IMR-90 (cell line): ENCODE data around the gene SPAST. TPM values are rescaled to one million over a fixed set of nuclear protein-coding genes. Genes with fewer than 3 reads are reported as not detected.

Experiments used
- ATAC-seq: fragments of 200-7000 bp; cut with Tn5 transposase; 2 replicates; pipeline ENCODE4 v1.9.1; 2020; ENCODE audit warnings: low read depth, mild to moderate bottlenecking, moderate library complexity
- BruUV-seq: library from RNA; stranded (reverse); fragments of 400-500 nt; replicated peaks from 2 replicates; lab custom pipeline; 2021; lab: Mats Ljungman, UMichigan
- CTCF ChIA-PET: fragments of 300-600 bp; formaldehyde crosslinking; extraction: SDS; loops from one replicate; lab custom pipeline; 2021; ENCODE audit warnings: antibody characterized with exemption; lab: Yijun Ruan, JAX
- POLR2A ChIA-PET: fragments of 300-600 bp; sonication (Branson Sonifier 250); formaldehyde crosslinking; loops from one replicate; lab custom pipeline; 2022; ENCODE audit warnings: antibody characterized with exemption; ENCODE audit not compliant: unreplicated experiment; lab: Charles Lee
- DNase-seq: peaks from one replicate; pipeline ENCODE4 v3.0.0; 2013
- H2AFZ ChIP-seq: replicated peaks from 2 replicates; pipeline ENCODE3; 2013; ENCODE audit warnings: low read length, mild to moderate bottlenecking; ENCODE audit not compliant: poor library complexity
- H2AK5ac ChIP-seq: 2 replicates; pipeline ENCODE4 v1.6.1; 2013; ENCODE audit warnings: low read depth, low read length, inconsistent platforms
- H2AK9ac ChIP-seq: replicated peaks from 2 replicates; pipeline ENCODE3; 2013; ENCODE audit warnings: mild to moderate bottlenecking, low read depth, low read length, moderate library complexity; ENCODE audit not compliant: poor library complexity
- H2BK120ac ChIP-seq: 2 replicates; pipeline ENCODE4 v1.6.1; 2013; ENCODE audit warnings: low read depth, low read length, inconsistent platforms
- H2BK15ac ChIP-seq: 3 replicates; pipeline ENCODE4 v1.6.1; 2013; ENCODE audit warnings: low read depth, low read length, inconsistent platforms
- H2BK20ac ChIP-seq: 2 replicates; pipeline ENCODE4 v1.6.1; 2013; ENCODE audit warnings: low read depth, mild to moderate bottlenecking, inconsistent platforms, low read length, moderate library complexity
- H2BK5ac ChIP-seq: 2 replicates; pipeline ENCODE4 v1.6.1; 2013; ENCODE audit warnings: mild to moderate bottlenecking, low read depth, low read length, inconsistent platforms; ENCODE audit not compliant: poor library complexity, severe bottlenecking
- H3K14ac ChIP-seq: replicated peaks from 2 replicates; pipeline ENCODE4 v1.6.1; 2013; ENCODE audit warnings: low read depth, low read length, inconsistent platforms
- H3K18ac ChIP-seq: 2 replicates; pipeline ENCODE4 v1.6.1; 2013; ENCODE audit warnings: low read depth, low read length, control low read depth
- H3K23ac ChIP-seq: 2 replicates; pipeline ENCODE4 v1.6.1; 2013; ENCODE audit warnings: low read depth, low read length, inconsistent platforms
- H3K27ac ChIP-seq: 2 replicates; pipeline ENCODE4 v1.5.1; 2013; ENCODE audit warnings: mild to moderate bottlenecking, control low read depth, low read length; ENCODE audit not compliant: insufficient read depth
- H3K27me3 ChIP-seq: 2 replicates; pipeline ENCODE4 v1.6.1; 2013; ENCODE audit warnings: low read length; ENCODE audit not compliant: control insufficient read depth, insufficient read depth
- H3K36me3 ChIP-seq: 2 replicates; pipeline ENCODE4 v1.6.1; 2013; ENCODE audit warnings: low read length, mixed read lengths; ENCODE audit not compliant: control insufficient read depth, insufficient read depth
- H3K4ac ChIP-seq: 2 replicates; pipeline ENCODE4 v1.6.1; 2013; ENCODE audit warnings: low read depth, low read length, inconsistent platforms
- H3K4me1 ChIP-seq: 2 replicates; pipeline ENCODE4 v1.6.1; 2013; ENCODE audit warnings: low read length, mixed read lengths; ENCODE audit not compliant: control insufficient read depth, insufficient read depth
- H3K4me2 ChIP-seq: 2 replicates; pipeline ENCODE4 v1.6.1; 2013; ENCODE audit warnings: low read depth, mild to moderate bottlenecking, control low read depth, low read length, moderate library complexity
- H3K4me3 ChIP-seq: 2 replicates; pipeline ENCODE4 v1.5.1; 2013; ENCODE audit warnings: low read depth, mild to moderate bottlenecking, control low read depth, low read length, moderate library complexity; ENCODE audit not compliant: insufficient read depth
- H3K56ac ChIP-seq: 2 replicates; pipeline ENCODE4 v1.6.1; 2013; ENCODE audit warnings: low read length, inconsistent platforms; ENCODE audit not compliant: insufficient read depth; ENCODE audit errors: extremely low read depth
- H3K79me1 ChIP-seq, 2 experiments: 2 replicates each; pipeline ENCODE4 v1.6.1; 2013; ENCODE audit warnings: low read length in 2 of 2, inconsistent platforms in 1 of 2, low read depth in 1 of 2
- H3K9ac ChIP-seq: 2 replicates; pipeline ENCODE4 v1.6.1; 2013; ENCODE audit warnings: low read depth, low read length, control low read depth
- H3K9me1 ChIP-seq: 2 replicates; pipeline ENCODE4 v1.6.1; 2013; ENCODE audit warnings: low read length, inconsistent platforms; ENCODE audit not compliant: insufficient read depth
- H3K9me3 ChIP-seq: 2 replicates; pipeline ENCODE4 v1.6.1; 2013; ENCODE audit warnings: low read length; ENCODE audit not compliant: control insufficient read depth, insufficient read depth
- H4K20me1 ChIP-seq: 2 replicates; pipeline ENCODE4 v1.6.1; 2013; ENCODE audit warnings: low read length, inconsistent platforms; ENCODE audit not compliant: insufficient read depth
- H4K5ac ChIP-seq: 2 replicates; pipeline ENCODE4 v1.6.1; 2013; ENCODE audit warnings: mild to moderate bottlenecking, low read depth, low read length, control low read depth
- H4K8ac ChIP-seq, 2 experiments: 2 replicates each; pipeline ENCODE4 v1.6.1; 2013; ENCODE audit warnings: low read depth in 2 of 2, low read length in 2 of 2, control low read depth in 1 of 2, inconsistent platforms in 1 of 2
- H4K91ac ChIP-seq: 2 replicates; pipeline ENCODE4 v1.6.1; 2013; ENCODE audit warnings: low read depth, low read length, inconsistent platforms; ENCODE audit not compliant: insufficient read depth
- BHLHE40 ChIP-seq: fragments of 150-350 bp; IDR thresholded peaks from 2 replicates; pipeline ENCODE4 v1.6.1; 2016; ENCODE audit warnings: mild to moderate bottlenecking, low read depth, low read length
- CEBPB ChIP-seq: IDR thresholded peaks from 2 replicates; pipeline ENCODE4 v1.6.1; 2012; ENCODE audit warnings: low read depth, low read length, improper control_type of control experiment
- CHD1 ChIP-seq: IDR thresholded peaks from 2 replicates; pipeline ENCODE4 v1.6.1; 2012; ENCODE audit warnings: low read depth, low read length, improper control_type of control experiment
- CTCF ChIP-seq: conservative IDR thresholded peaks from 2 replicates; pipeline ENCODE4 v1.5.1; 2012; ENCODE audit warnings: mild to moderate bottlenecking, low read depth, low read length, improper control_type of control experiment
- ELK1 ChIP-seq: fragments of 150-350 bp; IDR thresholded peaks from 2 replicates; pipeline ENCODE4 v1.6.1; 2016; ENCODE audit warnings: low read depth, mild to moderate bottlenecking, low read length, moderate library complexity, borderline replicate concordance
- FOS ChIP-seq: fragments of 150-350 bp; IDR thresholded peaks from 2 replicates; pipeline ENCODE4 v1.6.1; 2016; ENCODE audit warnings: low read depth, low read length
- MAFK ChIP-seq: IDR thresholded peaks from 2 replicates; pipeline ENCODE4 v1.6.1; 2012; ENCODE audit warnings: low read depth, low read length, improper control_type of control experiment
- MAZ ChIP-seq: IDR thresholded peaks from 2 replicates; pipeline ENCODE4 v1.6.1; 2012; ENCODE audit warnings: low read depth, mild to moderate bottlenecking, low read length, improper control_type of control experiment, moderate library complexity, borderline replicate concordance
- MXI1 ChIP-seq: IDR thresholded peaks from 2 replicates; pipeline ENCODE4 v1.6.1; 2012; ENCODE audit warnings: low read depth, mild to moderate bottlenecking, low read length, moderate library complexity, borderline replicate concordance
- NFE2L2 ChIP-seq: fragments of 150-350 bp; IDR thresholded peaks from 2 replicates; pipeline ENCODE4 v1.6.1; 2016; ENCODE audit warnings: low read depth, mild to moderate bottlenecking, low read length
- POLR2A ChIP-seq: IDR thresholded peaks from 2 replicates; pipeline ENCODE4 v1.6.1; 2012; ENCODE audit warnings: mild to moderate bottlenecking, low read depth, low read length
- RAD21 ChIP-seq: IDR thresholded peaks from 2 replicates; pipeline ENCODE4 v1.6.1; 2012; ENCODE audit warnings: low read length, improper control_type of control experiment
- RCOR1 ChIP-seq: IDR thresholded peaks from 2 replicates; pipeline ENCODE4 v1.6.1; 2012; ENCODE audit warnings: mild to moderate bottlenecking, low read length, improper control_type of control experiment; ENCODE audit not compliant: insufficient replicate concordance
- RFX5 ChIP-seq: IDR thresholded peaks from 2 replicates; pipeline ENCODE4 v1.8.0; 2012; ENCODE audit warnings: low read depth, mild to moderate bottlenecking, low read length, moderate library complexity
- SMC3 ChIP-seq: fragments of 150-350 bp; IDR thresholded peaks from 2 replicates; pipeline ENCODE4 v1.6.1; 2016; ENCODE audit warnings: low read depth, mild to moderate bottlenecking, antibody characterized with exemption, low read length, moderate library complexity
- USF2 ChIP-seq: fragments of 150-350 bp; IDR thresholded peaks from 2 replicates; pipeline ENCODE4 v1.6.1; 2017; ENCODE audit warnings: mild to moderate bottlenecking, antibody characterized with exemption, low read length, low read depth
- WGBS, 2 experiments: methylation state at CpG; one replicate each; pipeline versions ENCODE4 v1.1.5 to v1.1.7; 2013; ENCODE audit warnings: missing lambda C conversion rate in 2 of 2; ENCODE audit not compliant: insufficient read length in 1 of 2; ENCODE audit errors: extremely low coverage in 2 of 2; 5-methylcytosine and 5-hydroxymethylcytosine counted together
- dilution Hi-C: fragments of 300-500 bp; cut with HindIII; formaldehyde crosslinking; loops from one replicate; pipeline ENCODE4 v1.14.3; 2018; ENCODE audit warnings: low sequenced_read_pairs; ENCODE audit not compliant: unreplicated experiment
- in situ Hi-C: fragments of 300-500 bp; cut with MboI; formaldehyde crosslinking; loops from 3 replicates; pipeline ENCODE4 v1.14.3; 2019; ENCODE audit warnings: low sequenced_read_pairs, inconsistent platforms, mixed read lengths
- intact Hi-C: fragments of 100-400 bp; cut with micrococcal nuclease; formaldehyde crosslinking; loops from 2 replicates; pipeline ENCODE4 v1.10.0; 2022
- polyA plus RNA-seq, 3 experiments: library from polyadenylated mRNA; depleted of rRNA; stranded (reverse); fragments of >200 nt; gene quantifications; 2 replicates each; pipeline ENCODE4 v1.2.3, GENCODE V29; 2012; ENCODE audit warnings: low replicate concordance in 1 of 3
- total RNA-seq: library from RNA; depleted of rRNA; stranded (reverse); fragments of >200 nt; gene quantifications from 2 replicates; pipeline ENCODE4 v1.2.3, GENCODE V29; 2012

Gene SPAST
- total and polyA plus RNA-seq, 2 of the 4 experiments (the other 2 are of a cell fraction) = 5.3 to 14.5 TPM

GRCh38 chr2:32129086-32129485, 65.7 kb downstream of the SPAST start:
- no TSS peak for BruUV-seq
- Histone ChIP-seq H2BK5ac (no peak overlapping the region), H3K18ac (no peak overlapping the region), H3K27me3 (no peaks in the 10 kb centered on the region), H2BK15ac (no peak overlapping the region), H2AFZ (no peak overlapping the region), H4K20me1 (no peaks in the 10 kb centered on the region), H4K5ac (no peak overlapping the region), H3K9ac (no peak overlapping the region), H2BK20ac (no peak overlapping the region), H2AK5ac (no peak overlapping the region), H3K4me1 (no peaks in the 10 kb centered on the region), H3K79me1 (no peaks in the 10 kb centered on the region), H3K14ac (no peak overlapping the region), H3K23ac (no peak overlapping the region), H4K91ac (no peak overlapping the region), H3K36me3 (peaks cover 2% of the 10 kb centered on the region; the same call in 1 of the 2 replicates), H4K8ac (no peak overlapping the region), H3K4me3 (no peak overlapping the region), H2BK120ac (no peak overlapping the region), H2AK9ac (no peak overlapping the region), H3K9me1 (no peaks in the 10 kb centered on the region), H3K56ac (no peak overlapping the region), H3K27ac (no peak overlapping the region), H3K4me2 (no peak overlapping the region), H3K4ac (no peak overlapping the region), H3K9me3 (no peaks in the 10 kb centered on the region)
- ChIA-PET CTCF (interaction anchor here (0.6 kb wide), 1 partner anchor 52 kb away, joined by 4 read pairs; no protein-coding TSS in a partner anchor), POLR2A (no interaction called here)
- dilution Hi-C loops = no loop called here
- no peak for ATAC-seq
- WGBS, 2 experiments = no CpG with 5 or more reads among the region's 2 CpGs
- DNase-seq = no peak
- in situ Hi-C loops = no loop called here
- TF ChIP-seq MAZ (no peak), CEBPB (no peak), POLR2A (no peak), USF2 (no peak), RFX5 (no peak), RCOR1 (no peak), SMC3 (no peak), CTCF (no peak), RAD21 (no peak), ELK1 (no peak), FOS (no peak), MXI1 (no peak), MAFK (no peak), BHLHE40 (no peak), CHD1 (no peak), NFE2L2 (no peak)
- intact Hi-C loops = no loop called here
